ENCODE results near the gene SDHB. TPM values are rescaled to one million over a fixed set of nuclear protein-coding genes. Genes with fewer than 3 reads are reported as not detected.

The SDHB gene
- total and polyA plus RNA-seq, 2 of the 8 experiments (the other 6 are each of a cell fraction or from before 2014, with no cell fraction given) = 84.0 to 98.7 TPM

DNA sequence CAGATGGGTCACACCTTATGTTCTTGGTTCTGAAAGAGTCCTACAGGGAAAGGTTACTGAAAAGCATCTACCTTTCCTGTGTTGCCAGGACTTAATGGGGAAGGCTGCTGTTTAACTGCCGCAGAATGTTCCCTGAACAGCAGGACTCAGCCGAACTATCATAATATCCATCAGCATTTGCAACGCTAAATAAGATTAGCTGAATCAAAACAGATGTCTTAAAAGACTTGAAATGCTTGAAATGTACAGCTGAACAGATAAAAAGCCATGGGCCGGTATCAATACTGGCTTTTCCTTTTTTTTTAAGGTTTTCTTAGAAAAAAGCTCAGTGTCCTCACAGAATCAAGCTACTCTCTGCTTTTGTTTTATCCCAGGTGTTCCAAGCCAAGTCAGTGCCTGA lies 22.4 kb downstream of the SDHB start:
- Histone ChIP-seq H3K79me2 (ENCODE audit: control insufficient read depth in 1 of 2, insufficient read depth in 2 of 2, low read length in 2 of 2) (no peaks in the 10 kb centered on the region), H3K27me3 (replicated peaks in 1 of 4; ENCODE audit: control insufficient read depth in 3 of 4, extremely low read depth in 1 of 4, insufficient read depth in 3 of 4, low read length in 3 of 4) (no peaks in the 10 kb centered on the region), H3K9me3 (ENCODE audit: insufficient read depth in 2 of 2, low read depth in 1 of 2, low read length in 1 of 2) (no peaks in the 10 kb centered on the region), H3K23me2 (ENCODE audit: low read depth, low read length) (no peaks in the 10 kb centered on the region), H3K18ac (ENCODE audit: extremely low read depth, low read length) (no peak overlapping the region), H3K23ac (ENCODE audit: insufficient read length) (no peak overlapping the region), H3K4me3 (ENCODE audit: extremely low read depth in 1 of 4, insufficient read depth in 2 of 4, low read depth in 3 of 4, low read length in 4 of 4) (no peak overlapping the region), H2BK20ac (ENCODE audit: low read length) (no peak overlapping the region), H3K4me2 (ENCODE audit: insufficient read depth in 1 of 2, low read depth in 2 of 2, low read length in 2 of 2) (no peak overlapping the region), H3K9ac (replicated peaks in 1 of 4; ENCODE audit: extremely low read depth in 1 of 4, low read depth in 3 of 4, low read length in 3 of 4) (no peak overlapping the region), H4K20me1 (replicated peaks in 1 of 2; ENCODE audit: control insufficient read depth in 1 of 2, insufficient read depth in 2 of 2, low read length in 2 of 2) (peaks cover 0 to 2% of the 10 kb centered on the region in 2 experiments), H4K5ac (ENCODE audit: insufficient read length, low read depth, low read length) (no peak overlapping the region), H3K4me1 (replicated peaks in 1 of 4; ENCODE audit: control insufficient read depth in 3 of 4, insufficient read depth in 4 of 4, low read length in 3 of 4) (no peaks in the 10 kb centered on the region), H3K14ac (ENCODE audit: insufficient read length) (no peak overlapping the region), H3K27ac (ENCODE audit: low read depth, low read length) (no peak overlapping the region), H2BK15ac (ENCODE audit: low read length) (no peak overlapping the region), H4K91ac (replicated peaks; ENCODE audit: insufficient read length, low read length) (no peak overlapping the region), H3K79me1 (ENCODE audit: low read depth, low read length) (no peaks in the 10 kb centered on the region), H2AK5ac (ENCODE audit: low read depth, low read length) (no peak overlapping the region), H3K36me3 (ENCODE audit: control insufficient read depth in 2 of 4, insufficient read depth in 4 of 4, low read length in 3 of 4) (peaks cover 4 to 45% (median 20%) of the 10 kb centered on the region in 4 experiments), H4K8ac (ENCODE audit: extremely low read depth, insufficient read depth, low read length) (no peak overlapping the region), H2BK12ac (ENCODE audit: low read depth, low read length) (no peak overlapping the region), H2AFZ (ENCODE audit: low read length) (no peak overlapping the region), H3K56ac (replicated peaks; ENCODE audit: insufficient read length, low read depth, low read length) (no peak overlapping the region), H2BK120ac (replicated peaks; ENCODE audit: low read depth, low read length) (no peak overlapping the region), H2BK5ac (ENCODE audit: low read depth, low read length) (no peak overlapping the region), H3K4ac (replicated peaks; ENCODE audit: insufficient read length, low read depth, low read length) (no peak overlapping the region)
- TF ChIP-seq SP2 (IDR thresholded peaks at IDR 0.05; ENCODE audit: low read length) (no peak), RNF2 (IDR thresholded peaks at IDR 0.05; ENCODE audit: borderline replicate concordance, low read depth, low read length, missing control alignments, poor library complexity, severe bottlenecking) (no peak), SUZ12 (IDR thresholded peaks at IDR 0.05; ENCODE audit: low read length) (no peak), BCL11A (IDR thresholded peaks at IDR 0.05; ENCODE audit: low read depth in 2 of 2, low read length in 2 of 2) (no peak), PHF8 (conservative IDR thresholded peaks at IDR 0.05; ENCODE audit: low read depth, low read length) (no peak), GTF2F1 (IDR thresholded peaks at IDR 0.05; ENCODE audit: borderline replicate concordance, low read depth, low read length) (no peak), BRCA1 (IDR thresholded peaks at IDR 0.05; ENCODE audit: low read depth, low read length) (no peak), POU5F1 (IDR thresholded peaks at IDR 0.05; ENCODE audit: low read depth, low read length) (no peak), CHD1 (IDR thresholded peaks at IDR 0.05; ENCODE audit: low read depth, low read length) (no peak), MAFK (IDR thresholded peaks at IDR 0.05; ENCODE audit: low read depth, low read length) (no peak)
- FAIRE-seq (no peak), DNase-seq (ENCODE audit: low read depth in 1 of 2, low spot score in 2 of 2) (no peak)
- POLR2A ChIA-PET (ENCODE audit: partially characterized antibody) = no interaction called here
- WGBS, 2 experiments (ENCODE audit: extremely low coverage in 1 of 2, insufficient coverage in 1 of 2, insufficient read length in 1 of 2, insufficient replicate concordance in 2 of 2, low coverage in 1 of 2, low lambda C conversion rate in 2 of 2, missing lambda C conversion rate in 1 of 2) = 90% methylated on average over 4 of the region's 4 CpGs; no CpG with 5 or more reads in 1 of the 2 experiments
- CTCF ChIA-PET (ENCODE audit: partially characterized antibody) = interaction anchor here (0.6 to 1.7 kb wide), 4 partner anchors 9 to 425 kb away, joined by 3 to 5 read pairs (median 3); no protein-coding TSS in a partner anchor
